Measurements from ENCODE around the gene VSTM2B.

The VSTM2B gene

DNA sequence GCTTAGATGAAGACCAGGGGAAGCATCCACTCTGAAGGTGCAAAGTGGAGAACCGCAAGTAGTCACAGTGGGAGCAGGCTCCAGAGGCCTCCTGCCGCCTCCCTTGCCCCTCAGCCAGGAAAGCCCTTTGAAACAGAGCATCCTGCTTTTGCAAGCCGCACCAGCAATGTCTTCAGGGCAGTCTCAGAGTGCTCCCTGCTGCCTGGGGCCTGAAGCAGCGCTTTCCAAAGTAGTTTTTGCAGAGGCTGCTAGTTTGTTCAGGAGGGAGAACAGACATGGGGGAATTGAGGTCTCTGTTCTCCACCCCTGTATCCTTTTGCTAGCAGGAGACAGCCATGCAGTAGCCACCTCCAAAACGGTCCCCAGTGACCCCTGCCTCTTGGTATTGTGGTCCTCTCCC, 64.5 kb downstream of the VSTM2B start:
- Histone ChIP-seq H3K4me3 (ENCODE audit: low read depth, low read length) (no peak overlapping the region), H2AFZ (no peak overlapping the region), H3K79me2 (no peaks in the 10 kb centered on the region), H3K4me2 (ENCODE audit: low read length) (no peak overlapping the region), H3K27me3 (ENCODE audit: control insufficient read depth, insufficient read depth, low read length) (no peaks in the 10 kb centered on the region), H3K27ac (no peak overlapping the region), H3K9ac (no peak overlapping the region), H3K9me3 (ENCODE audit: control insufficient read depth, low read length) (no peaks in the 10 kb centered on the region), H3K36me3 (ENCODE audit: control insufficient read depth, insufficient read depth, low read length) (no peaks in the 10 kb centered on the region), H3K4me1 (no peaks in the 10 kb centered on the region)
- TF ChIP-seq, protein P1, sequence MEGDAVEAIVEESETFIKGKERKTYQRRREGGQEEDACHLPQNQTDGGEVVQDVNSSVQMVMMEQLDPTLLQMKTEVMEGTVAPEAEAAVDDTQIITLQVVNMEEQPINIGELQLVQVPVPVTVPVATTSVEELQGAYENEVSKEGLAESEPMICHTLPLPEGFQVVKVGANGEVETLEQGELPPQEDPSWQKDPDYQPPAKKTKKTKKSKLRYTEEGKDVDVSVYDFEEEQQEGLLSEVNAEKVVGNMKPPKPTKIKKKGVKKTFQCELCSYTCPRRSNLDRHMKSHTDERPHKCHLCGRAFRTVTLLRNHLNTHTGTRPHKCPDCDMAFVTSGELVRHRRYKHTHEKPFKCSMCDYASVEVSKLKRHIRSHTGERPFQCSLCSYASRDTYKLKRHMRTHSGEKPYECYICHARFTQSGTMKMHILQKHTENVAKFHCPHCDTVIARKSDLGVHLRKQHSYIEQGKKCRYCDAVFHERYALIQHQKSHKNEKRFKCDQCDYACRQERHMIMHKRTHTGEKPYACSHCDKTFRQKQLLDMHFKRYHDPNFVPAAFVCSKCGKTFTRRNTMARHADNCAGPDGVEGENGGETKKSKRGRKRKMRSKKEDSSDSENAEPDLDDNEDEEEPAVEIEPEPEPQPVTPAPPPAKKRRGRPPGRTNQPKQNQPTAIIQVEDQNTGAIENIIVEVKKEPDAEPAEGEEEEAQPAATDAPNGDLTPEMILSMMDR (IDR thresholded peaks at IDR 0.05), result no peak

DNA sequence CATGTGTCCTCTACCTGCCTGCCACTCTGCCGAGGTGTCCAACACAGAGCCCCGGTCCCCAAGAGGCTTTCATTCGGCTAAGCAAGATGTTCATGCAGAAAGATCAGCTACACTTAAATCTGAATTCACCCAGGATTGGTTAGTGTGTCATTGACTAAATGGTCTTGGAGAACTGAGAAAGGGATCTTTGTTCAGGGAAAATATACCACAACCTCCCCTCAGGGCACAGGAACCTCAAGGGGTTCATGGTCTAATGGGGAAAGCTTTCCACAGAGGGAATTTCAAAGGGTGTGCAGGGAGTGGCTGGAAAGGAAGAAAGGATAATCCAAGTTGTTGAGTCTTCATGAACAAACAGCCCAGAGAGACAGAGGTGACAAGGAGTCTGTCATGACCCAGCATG, 65.9 kb downstream of the VSTM2B start:
- TF ChIP-seq, protein P1 (IDR thresholded peaks at IDR 0.05), result no peak
- H3K4me3 ChIP-seq (ENCODE audit: low read depth, low read length), result no peak overlapping the region
- no peaks in the 10 kb centered on the region for H3K4me1 ChIP-seq
- no peak overlapping the region for H3K4me2 ChIP-seq (ENCODE audit: low read length)
- H2AFZ ChIP-seq, result no peak overlapping the region
- H3K27me3 ChIP-seq (ENCODE audit: control insufficient read depth, insufficient read depth, low read length), result no peaks in the 10 kb centered on the region
- no peak overlapping the region for H3K27ac ChIP-seq
- H3K9ac ChIP-seq, result no peak overlapping the region
- H3K79me2 ChIP-seq, result no peaks in the 10 kb centered on the region
- H3K36me3 ChIP-seq (ENCODE audit: control insufficient read depth, insufficient read depth, low read length), result no peaks in the 10 kb centered on the region
- H3K9me3 ChIP-seq (ENCODE audit: control insufficient read depth, low read length), result no peaks in the 10 kb centered on the region

DNA sequence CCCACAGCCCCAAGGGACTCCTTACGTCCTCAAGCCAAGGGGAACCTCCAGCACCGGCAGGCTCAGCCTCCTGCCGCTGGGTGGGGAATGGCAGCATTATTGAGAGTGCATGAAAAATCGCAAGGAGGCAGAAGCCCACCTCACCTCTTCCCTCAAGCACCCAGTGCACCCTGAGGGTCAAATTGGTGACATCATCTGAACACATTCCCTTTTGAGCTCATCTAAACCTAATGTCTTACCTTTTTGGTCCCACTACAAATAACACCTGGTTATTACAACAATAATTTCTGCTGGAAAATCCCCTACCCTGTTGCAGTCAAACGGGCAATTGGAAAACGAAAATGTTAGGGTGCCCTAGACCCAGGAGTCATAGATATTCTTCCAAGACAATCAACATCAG, 68.1 kb downstream of the VSTM2B start:
- Histone ChIP-seq H3K27me3 (ENCODE audit: control insufficient read depth, insufficient read depth, low read length) (no peaks in the 10 kb centered on the region), H3K4me1 (no peaks in the 10 kb centered on the region), H3K79me2 (no peaks in the 10 kb centered on the region), H3K4me2 (ENCODE audit: low read length) (no peak overlapping the region), H3K27ac (no peak overlapping the region), H3K4me3 (ENCODE audit: low read depth, low read length) (no peak overlapping the region), H3K9me3 (ENCODE audit: control insufficient read depth, low read length) (no peaks in the 10 kb centered on the region), H2AFZ (no peak overlapping the region), H3K9ac (no peak overlapping the region), H3K36me3 (ENCODE audit: control insufficient read depth, insufficient read depth, low read length) (no peaks in the 10 kb centered on the region)
- TF ChIP-seq, protein P1 (IDR thresholded peaks at IDR 0.05), result no peak

DNA sequence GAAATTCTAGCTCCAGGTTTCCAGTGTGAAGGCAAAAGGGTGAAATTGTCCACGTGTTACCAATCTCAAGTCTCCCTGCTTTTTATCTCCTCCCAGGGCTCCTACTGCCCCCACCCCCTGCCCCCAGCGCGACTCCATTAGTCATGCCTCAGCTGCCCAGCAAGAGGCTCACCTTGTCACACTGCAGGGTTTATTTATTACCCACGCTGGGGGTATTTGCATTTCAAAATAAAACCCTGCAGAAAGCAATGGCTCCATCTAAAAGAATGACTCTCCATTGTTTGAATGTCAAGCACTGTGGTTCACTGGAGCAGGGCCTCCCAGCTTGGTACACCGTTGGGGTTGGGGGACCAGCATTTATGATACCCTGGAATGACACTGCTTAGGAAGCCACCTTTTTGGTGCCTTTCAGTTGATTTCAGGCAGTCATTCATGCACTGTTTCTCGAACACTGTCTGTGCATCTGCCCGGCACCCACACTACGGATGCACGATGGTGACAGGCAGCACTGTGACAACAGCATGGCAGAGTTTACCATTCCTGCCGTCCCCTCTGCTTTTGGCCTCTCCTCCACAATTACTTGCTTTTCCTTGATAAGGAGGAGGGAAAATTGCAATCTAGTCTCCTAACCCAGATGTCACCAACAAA, 70.4 kb downstream of the VSTM2B start:
- TF ChIP-seq, protein P1 (IDR thresholded peaks at IDR 0.05), result no peak
- Histone ChIP-seq H3K4me2 (ENCODE audit: low read length) (no peak overlapping the region), H3K79me2 (no peaks in the 10 kb centered on the region), H3K4me3 (ENCODE audit: low read depth, low read length) (no peak overlapping the region), H2AFZ (no peak overlapping the region), H3K27ac (no peak overlapping the region), H3K4me1 (no peaks in the 10 kb centered on the region), H3K27me3 (ENCODE audit: control insufficient read depth, insufficient read depth, low read length) (no peaks in the 10 kb centered on the region), H3K36me3 (ENCODE audit: control insufficient read depth, insufficient read depth, low read length) (no peaks in the 10 kb centered on the region), H3K9me3 (ENCODE audit: control insufficient read depth, low read length) (no peaks in the 10 kb centered on the region), H3K9ac (no peak overlapping the region)

DNA sequence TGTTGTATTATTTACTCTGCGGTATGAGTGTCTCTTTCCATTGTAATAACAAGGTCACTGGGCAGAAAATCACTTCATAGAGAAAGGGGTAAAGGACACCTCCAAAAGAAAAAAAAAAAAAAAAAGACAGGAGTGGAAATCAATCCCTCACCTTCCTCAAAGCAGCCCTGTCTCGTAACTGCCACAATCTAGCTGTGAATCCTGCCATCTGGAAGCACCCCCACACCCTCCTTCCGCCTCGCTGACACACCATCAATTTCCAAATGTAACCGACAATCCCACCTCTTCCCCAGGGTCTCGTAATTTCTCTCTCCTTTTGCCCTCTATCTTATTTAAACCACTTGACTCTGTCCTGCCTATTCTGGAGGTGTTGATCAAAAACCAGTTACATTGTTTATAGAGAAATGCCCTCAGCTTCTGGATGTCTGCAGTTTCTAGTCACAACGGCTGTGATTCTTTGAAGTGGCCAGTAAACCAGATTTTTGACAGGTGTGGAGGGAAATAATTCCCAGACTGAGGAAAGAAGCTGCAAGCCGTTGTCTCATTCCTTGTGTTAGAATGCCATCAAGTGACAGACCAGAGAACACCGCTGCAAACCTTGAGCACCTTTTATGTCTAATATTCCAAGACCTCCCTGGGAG, 71.2 kb downstream of the VSTM2B start:
- no peaks in the 10 kb centered on the region for H3K27me3 ChIP-seq (ENCODE audit: control insufficient read depth, insufficient read depth, low read length)
- no peaks in the 10 kb centered on the region for H3K36me3 ChIP-seq (ENCODE audit: control insufficient read depth, insufficient read depth, low read length)
- no peak overlapping the region for H2AFZ ChIP-seq
- no peaks in the 10 kb centered on the region for H3K4me1 ChIP-seq
- no peak overlapping the region for H3K4me3 ChIP-seq (ENCODE audit: low read depth, low read length)
- H3K4me2 ChIP-seq (ENCODE audit: low read length), result no peak overlapping the region
- H3K27ac ChIP-seq, result no peak overlapping the region
- no peaks in the 10 kb centered on the region for H3K9me3 ChIP-seq (ENCODE audit: control insufficient read depth, low read length)
- H3K9ac ChIP-seq, result no peak overlapping the region
- H3K79me2 ChIP-seq, result no peaks in the 10 kb centered on the region
- TF ChIP-seq, protein P1 (IDR thresholded peaks at IDR 0.05), result no peak
